CD8-positive, alpha-beta memory T cell (primary cell): ENCODE results near the gene TMOD2. TPM values are rescaled to one million over a fixed set of nuclear protein-coding genes. Genes with fewer than 3 reads are reported as not detected.

ENCODE experiments used
- CTCF ChIA-PET: fragments of 350-600 bp; sonication (Branson Sonifier 250); formaldehyde crosslinking; loops from one replicate; lab custom pipeline; 2021; ENCODE audit warnings: antibody characterized with exemption; lab: Charles Lee
- POLR2A ChIA-PET: fragments of 350-600 bp; sonication (Branson Sonifier 250); formaldehyde crosslinking; loops from one replicate; lab custom pipeline; 2021; ENCODE audit warnings: antibody characterized with exemption; lab: Charles Lee
- DNase-seq, 5 donors: peaks; one replicate each; pipeline versions ENCODE4 v3.0.0 to v3.0.0-alpha.2; 2020 to 2022; ENCODE audit warnings: mixed read lengths in 1 of 5
- H3K27ac ChIP-seq: one replicate; pipeline ENCODE4 v1.7.0; 2013; ENCODE audit warnings: low read depth, mild to moderate bottlenecking, low read length, moderate library complexity
- H3K27me3 ChIP-seq: 2 replicates; pipeline ENCODE4 v1.7.0; 2013; ENCODE audit warnings: low read length, mild to moderate bottlenecking; ENCODE audit not compliant: insufficient read depth, poor library complexity, severe bottlenecking
- H3K36me3 ChIP-seq: 2 replicates; pipeline ENCODE4 v1.7.0; 2013; ENCODE audit warnings: mild to moderate bottlenecking, low read length, moderate library complexity; ENCODE audit not compliant: insufficient read depth
- H3K4me1 ChIP-seq: 2 replicates; pipeline ENCODE4 v1.7.0; 2013; ENCODE audit warnings: mild to moderate bottlenecking, low read length, moderate library complexity; ENCODE audit not compliant: insufficient read depth
- H3K4me3 ChIP-seq: 2 replicates; pipeline ENCODE4 v1.7.0; 2013; ENCODE audit warnings: mild to moderate bottlenecking, low read length
- H3K9me3 ChIP-seq: 2 replicates; pipeline ENCODE4 v1.7.0; 2013; ENCODE audit warnings: mild to moderate bottlenecking, low read length
- H3K27ac Mint-ChIP-seq, 8 donors: one replicate each; pipeline ENCODE4 v1.8.0; 2020 to 2021; ENCODE audit warnings: mixed read lengths in 8 of 8, mild to moderate bottlenecking in 6 of 8, inconsistent platforms in 3 of 8, moderate library complexity in 3 of 8
- H3K27me3 Mint-ChIP-seq, 2 donors: one replicate each; pipeline ENCODE4 v1.8.0; 2020 to 2021; ENCODE audit warnings: mixed read lengths in 2 of 2, mild to moderate bottlenecking in 1 of 2, moderate library complexity in 1 of 2
- H3K36me3 Mint-ChIP-seq, 3 donors: one replicate each; pipeline ENCODE4 v1.8.0; 2020 to 2021; ENCODE audit warnings: mixed read lengths in 3 of 3, inconsistent platforms in 1 of 3, mild to moderate bottlenecking in 1 of 3
- H3K4me1 Mint-ChIP-seq, 3 donors: one replicate each; pipeline ENCODE4 v1.8.0; 2020 to 2021; ENCODE audit warnings: mixed read lengths in 3 of 3, inconsistent platforms in 1 of 3, mild to moderate bottlenecking in 1 of 3
- H3K4me3 Mint-ChIP-seq, 7 donors: one replicate each; pipeline ENCODE4 v1.8.0; 2020 to 2021; ENCODE audit warnings: mixed read lengths in 7 of 7, mild to moderate bottlenecking in 6 of 7, moderate library complexity in 4 of 7, inconsistent platforms in 2 of 7
- H3K9me3 Mint-ChIP-seq, 5 donors: one replicate each; pipeline ENCODE4 v1.8.0; 2020 to 2022; ENCODE audit warnings: mixed read lengths in 5 of 5, mild to moderate bottlenecking in 3 of 5, moderate library complexity in 2 of 5, inconsistent platforms in 1 of 5
- polyA plus RNA-seq: library from polyadenylated mRNA; unstranded; fragments of 300-500 nt; fragmentation: Illumina TruSeq; gene quantifications from one replicate; pipeline ENCODE4 v1.2.3, GENCODE V29; 2021
- total RNA-seq, 2 experiments: library from RNA; stranded (reverse); gene quantifications; one replicate each; pipeline ENCODE4 v1.2.3, GENCODE V29; 2021

The TMOD2 gene
- total and polyA plus RNA-seq, 3 experiments from 2014 or later, result 3.1 to 10.0 (median 8.6) TPM

DNA sequence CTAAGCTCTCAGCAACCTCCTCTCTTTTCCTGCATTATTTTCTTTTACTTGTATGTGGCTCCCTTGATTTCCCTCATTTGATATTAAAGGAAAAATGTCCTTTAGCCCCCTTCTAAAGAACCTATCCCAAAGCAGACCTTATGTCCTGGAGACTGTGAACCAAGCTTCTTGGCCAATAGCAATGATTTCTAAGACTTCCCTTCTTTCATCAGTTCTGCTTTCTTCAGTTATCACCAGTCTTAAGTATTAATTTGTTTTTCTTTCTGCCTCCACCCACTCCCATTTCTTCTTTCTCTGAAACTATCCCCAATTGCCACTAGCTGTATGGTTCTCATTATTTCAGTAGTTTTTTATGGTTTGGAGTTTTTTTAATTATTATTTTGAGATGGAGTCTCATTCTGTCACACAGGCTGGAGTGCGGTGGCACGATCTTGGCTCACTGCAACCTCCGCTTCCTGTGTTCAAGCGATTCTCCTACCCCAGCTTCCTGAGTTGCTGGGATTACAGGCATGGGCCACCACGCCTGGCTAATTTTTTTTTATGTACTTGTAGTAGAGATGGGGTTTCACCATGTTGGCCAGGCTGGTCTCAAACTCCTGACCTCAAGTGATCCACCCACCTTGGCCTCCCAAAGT, 90.1 kb downstream of the TMOD2 start:
- Mint-ChIP-seq H3K27me3 (no peaks in the 10 kb centered on the region), H3K4me1 (peaks cover 81 to 96% (median 95%) of the 10 kb centered on the region in 3 donors), H3K27ac (peak overlapping the region in 5 of 8 donors; percentile 5 to 69 (median 35)), H3K9me3 (no peaks in the 10 kb centered on the region), H3K4me3 (peak overlapping the region in 3 of 7 donors; percentile 6 to 52 (median 21)), H3K36me3 (peaks cover 0 to 6% (median 5%) of the 10 kb centered on the region in 3 donors)
- no peak overlapping the region for H3K27ac ChIP-seq
- DNase-seq, result no peak
- ChIA-PET CTCF (no interaction called here), POLR2A (no interaction called here)
- no peaks in the 10 kb centered on the region for H3K36me3 ChIP-seq
- no peaks in the 10 kb centered on the region for H3K27me3 ChIP-seq
- no peaks in the 10 kb centered on the region for H3K9me3 ChIP-seq
- H3K4me3 ChIP-seq, result no peak overlapping the region
- peaks cover 82% of the 10 kb centered on the region for H3K4me1 ChIP-seq

- H3K27ac Mint-ChIP-seq, result peak overlapping the region in 3 of 8 donors; percentile 12 to 73 (median 17)
- DNase-seq, result no peak
- CTCF ChIA-PET, result no interaction called here
- H3K4me3 Mint-ChIP-seq, result peak overlapping the region in 1 of 7 donors; percentile 32
- no peaks in the 10 kb centered on the region for H3K9me3 Mint-ChIP-seq
- Histone ChIP-seq H3K4me3 (no peak overlapping the region), H3K4me1 (peaks cover 86% of the 10 kb centered on the region), H3K27ac (peak overlapping the region; percentile 44), H3K9me3 (no peaks in the 10 kb centered on the region), H3K36me3 (no peaks in the 10 kb centered on the region), H3K27me3 (no peaks in the 10 kb centered on the region)
- peaks cover 82 to 96% (median 95%) of the 10 kb centered on the region in 3 donors for H3K4me1 Mint-ChIP-seq
- POLR2A ChIA-PET, result no interaction called here
- peaks cover 0 to 5% (median 5%) of the 10 kb centered on the region in 3 donors for H3K36me3 Mint-ChIP-seq
- no peaks in the 10 kb centered on the region for H3K27me3 Mint-ChIP-seq
These were observed 90.9 kb downstream of the TMOD2 start for GRCh38 chr15:51842265-51842664.

DNA sequence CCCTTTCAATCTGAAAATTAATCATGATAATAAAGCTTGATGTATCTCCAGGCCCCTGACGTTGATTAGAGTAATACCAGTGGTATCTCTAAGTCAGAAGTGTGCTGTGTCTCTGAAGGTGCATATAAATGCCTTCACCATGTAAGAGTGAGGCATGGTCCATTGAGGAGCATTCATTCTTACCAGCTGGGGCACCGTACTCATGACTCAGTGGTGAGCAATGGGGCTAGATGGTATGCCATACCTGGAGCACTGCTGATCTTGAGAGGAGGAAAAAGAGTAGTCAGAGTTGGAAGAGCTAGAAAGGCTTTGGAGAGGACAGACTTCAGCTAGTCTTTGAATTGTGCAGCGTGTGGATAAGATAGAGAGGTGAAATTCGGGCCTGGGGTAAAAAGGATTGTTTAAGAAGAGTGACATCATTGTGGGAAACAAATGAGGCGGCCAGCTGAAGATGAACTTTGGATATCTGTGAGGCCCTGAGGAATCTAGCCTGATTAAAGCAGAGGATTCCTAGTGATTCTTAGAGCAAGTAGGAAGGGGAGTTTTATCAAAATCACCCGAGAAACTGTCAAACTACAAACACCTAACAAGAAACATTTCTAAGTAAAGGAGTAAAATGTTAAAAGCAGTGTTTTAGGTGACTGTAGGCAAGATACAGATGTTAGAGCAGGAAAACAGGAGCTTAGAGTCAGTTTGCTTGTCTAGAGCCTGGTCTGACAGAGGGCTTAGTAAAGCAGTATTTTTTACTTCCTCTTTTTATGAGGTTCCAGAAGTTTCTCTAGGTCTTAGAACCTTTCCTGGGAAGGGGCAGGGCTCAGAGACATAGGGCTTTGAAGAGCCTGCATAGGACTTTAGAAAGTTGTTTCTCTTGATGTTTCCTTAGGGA, 91.7 kb downstream of the TMOD2 start:
- Mint-ChIP-seq H3K4me1 (peaks cover 78 to 95% (median 94%) of the 10 kb centered on the region in 3 donors), H3K27me3 (no peaks in the 10 kb centered on the region), H3K4me3 (peak overlapping the region in 1 of 7 donors; percentile 1), H3K9me3 (no peaks in the 10 kb centered on the region), H3K36me3 (peaks cover 0 to 5% (median 3%) of the 10 kb centered on the region in 3 donors), H3K27ac (peak overlapping the region in 7 of 8 donors; percentile 11 to 54 (median 31))
- Histone ChIP-seq H3K27ac (peak overlapping the region; percentile 44), H3K27me3 (no peaks in the 10 kb centered on the region), H3K4me3 (no peak overlapping the region), H3K4me1 (peaks cover 78% of the 10 kb centered on the region), H3K36me3 (no peaks in the 10 kb centered on the region), H3K9me3 (no peaks in the 10 kb centered on the region)
- POLR2A ChIA-PET, result interaction anchor here (0.5 kb wide), 1 partner anchor 1356 kb away, joined by 5 read pairs; no protein-coding TSS in a partner anchor
- DNase-seq, result no peak
- CTCF ChIA-PET, result no interaction called here

DNA sequence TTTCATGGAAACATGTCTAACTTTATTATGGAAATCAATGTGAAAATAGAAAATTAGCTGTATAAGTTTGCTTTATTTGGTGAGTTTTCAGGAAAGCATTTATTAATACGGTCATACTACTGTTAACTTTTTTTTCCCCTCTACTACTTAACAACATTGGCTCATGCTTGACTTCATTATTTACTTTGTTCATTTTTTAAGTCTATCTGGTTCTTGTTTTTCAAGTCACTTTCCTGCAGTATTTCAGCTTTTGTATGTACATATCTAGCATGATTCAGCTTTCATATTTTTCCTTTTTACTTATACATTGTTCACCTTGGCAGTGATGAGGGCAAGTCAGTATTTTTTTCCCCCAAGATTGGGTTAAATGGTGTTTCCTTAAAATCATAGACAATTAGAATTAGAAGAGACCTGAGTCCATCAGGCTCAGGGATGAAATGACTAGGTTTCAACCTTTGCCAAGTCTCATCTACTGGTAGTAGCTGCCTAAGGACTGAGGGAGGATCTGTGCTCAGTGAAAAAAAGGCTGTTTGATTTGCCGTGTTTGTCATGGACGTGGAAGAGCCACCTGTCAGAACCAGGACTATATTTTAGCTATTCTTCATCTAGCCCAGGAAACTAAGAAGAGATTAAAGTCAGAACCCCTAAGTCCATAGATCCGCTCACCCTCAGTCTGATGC, 93.5 kb downstream of the TMOD2 start:
- CTCF ChIA-PET, result interaction anchor here (0.9 kb wide), 1 partner anchor 13 kb away, joined by 3 read pairs; no protein-coding TSS in a partner anchor
- Histone ChIP-seq H3K4me1 (peaks cover 71% of the 10 kb centered on the region), H3K27ac (no peak overlapping the region), H3K9me3 (no peaks in the 10 kb centered on the region), H3K27me3 (no peaks in the 10 kb centered on the region), H3K36me3 (no peaks in the 10 kb centered on the region), H3K4me3 (no peak overlapping the region)
- Mint-ChIP-seq H3K27ac (peak overlapping the region in 3 of 8 donors; percentile 34 to 73 (median 65)), H3K36me3 (peaks cover 0 to 7% (median 5%) of the 10 kb centered on the region in 3 donors), H3K4me3 (peak overlapping the region in 3 of 7 donors; percentile 1 to 8 (median 3)), H3K27me3 (no peaks in the 10 kb centered on the region), H3K9me3 (no peaks in the 10 kb centered on the region), H3K4me1 (peaks cover 78 to 94% (median 89%) of the 10 kb centered on the region in 3 donors)
- POLR2A ChIA-PET, result no interaction called here
- DNase-seq, result no peak

GRCh38 chr15:51846066-51846462, 94.7 kb downstream of the TMOD2 start:
- peak overlapping the region in 3 of 7 donors; percentile 40 to 49 (median 40) for H3K4me3 Mint-ChIP-seq
- Histone ChIP-seq H3K4me1 (peaks cover 65% of the 10 kb centered on the region), H3K9me3 (no peaks in the 10 kb centered on the region), H3K36me3 (no peaks in the 10 kb centered on the region), H3K27ac (no peak overlapping the region), H3K4me3 (no peak overlapping the region), H3K27me3 (no peaks in the 10 kb centered on the region)
- no peaks in the 10 kb centered on the region for H3K27me3 Mint-ChIP-seq
- no peaks in the 10 kb centered on the region for H3K9me3 Mint-ChIP-seq
- H3K4me1 Mint-ChIP-seq, result peaks cover 77 to 94% (median 88%) of the 10 kb centered on the region in 3 donors
- H3K27ac Mint-ChIP-seq, result peak overlapping the region in 6 of 8 donors; percentile 40 to 85 (median 56)
- peaks cover 0 to 7% (median 5%) of the 10 kb centered on the region in 3 donors for H3K36me3 Mint-ChIP-seq
- DNase-seq, result no peak
- POLR2A ChIA-PET, result no interaction called here
- CTCF ChIA-PET, result interaction anchor here (0.7 to 1.0 kb wide), 4 partner anchors 11 to 24 kb away, joined by 3 read pairs; no protein-coding TSS in a partner anchor

DNA sequence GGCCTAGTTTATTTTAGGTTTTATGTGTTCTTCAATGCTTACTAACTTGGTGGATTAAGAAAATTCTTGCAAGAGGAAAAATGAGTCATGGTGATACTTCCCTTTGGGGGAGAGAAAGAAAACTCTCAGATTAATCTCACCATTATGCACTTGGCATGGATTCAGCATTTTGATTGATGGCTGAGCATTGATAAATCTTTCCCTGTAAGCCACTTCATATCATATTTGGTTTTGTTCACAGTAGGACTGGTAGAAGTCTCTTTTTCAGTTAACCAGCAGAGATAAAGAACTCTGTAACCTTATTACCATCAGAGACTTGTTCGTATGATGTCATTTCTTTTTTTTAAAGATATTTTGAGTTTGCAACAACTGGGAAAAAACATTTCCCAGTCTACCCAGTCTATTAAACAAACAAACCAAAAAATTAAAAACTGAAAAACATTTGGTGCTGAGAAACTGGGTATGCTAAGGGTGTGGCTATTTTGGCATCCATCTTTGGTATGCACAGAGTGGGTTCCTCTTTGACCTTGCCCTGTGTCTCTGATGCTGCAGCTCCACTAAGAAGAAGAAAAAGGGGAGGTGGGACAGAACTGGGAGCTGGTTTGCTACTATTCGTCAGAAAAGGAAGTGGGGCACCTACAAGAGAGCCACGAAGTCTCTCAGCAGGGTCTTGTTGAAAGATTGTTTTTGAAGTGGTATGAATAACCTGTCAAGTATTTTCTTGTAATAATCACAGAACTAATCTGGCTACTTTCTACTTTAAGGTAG, 95.2 kb downstream of the TMOD2 start:
- no peaks in the 10 kb centered on the region for H3K9me3 ChIP-seq
- ChIA-PET POLR2A (no interaction called here), CTCF (no interaction called here)
- H3K36me3 ChIP-seq, result no peaks in the 10 kb centered on the region
- Mint-ChIP-seq H3K4me3 (peak overlapping the region in 6 of 7 donors; percentile 11 to 49 (median 30)), H3K27me3 (no peaks in the 10 kb centered on the region), H3K4me1 (peaks cover 76 to 94% (median 85%) of the 10 kb centered on the region in 3 donors), H3K9me3 (no peaks in the 10 kb centered on the region), H3K27ac (peak overlapping the region; percentile 2 to 77 (median 38)), H3K36me3 (peaks cover 0 to 7% (median 5%) of the 10 kb centered on the region in 3 donors)
- H3K27ac ChIP-seq, result no peak overlapping the region
- no peak overlapping the region for H3K4me3 ChIP-seq
- DNase-seq, result peak in 1 of 5 donors; percentile 27
- peaks cover 59% of the 10 kb centered on the region for H3K4me1 ChIP-seq
- no peaks in the 10 kb centered on the region for H3K27me3 ChIP-seq

- ChIA-PET CTCF (no interaction called here), POLR2A (no interaction called here)
- Mint-ChIP-seq H3K36me3 (peaks cover 0 to 7% (median 5%) of the 10 kb centered on the region in 3 donors), H3K4me3 (no peak overlapping the region), H3K27me3 (no peaks in the 10 kb centered on the region), H3K9me3 (no peaks in the 10 kb centered on the region), H3K27ac (peak overlapping the region in 3 of 8 donors; percentile 31 to 72 (median 46)), H3K4me1 (peaks cover 75 to 93% (median 87%) of the 10 kb centered on the region in 3 donors)
- H3K27me3 ChIP-seq, result no peaks in the 10 kb centered on the region
- H3K36me3 ChIP-seq, result no peaks in the 10 kb centered on the region
- DNase-seq, result no peak
- peaks cover 38% of the 10 kb centered on the region for H3K4me1 ChIP-seq
- H3K27ac ChIP-seq, result no peak overlapping the region
- no peak overlapping the region for H3K4me3 ChIP-seq
- H3K9me3 ChIP-seq, result no peaks in the 10 kb centered on the region
These were observed 97.4 kb downstream of the TMOD2 start for GRCh38 chr15:51848811-51849210.
